Myometrial cell (primary cell): ENCODE measurements around the gene RHOD. TPM values are rescaled to one million over a fixed set of nuclear protein-coding genes. Genes with fewer than 3 reads are reported as not detected.

Experiments used
- total RNA-seq: library from RNA; depleted of rRNA; stranded (reverse); fragments of >200 nt; gene quantifications from 2 replicates; pipeline ENCODE4 v1.2.3, GENCODE V29; 2015

The RHOD gene
- total RNA-seq, result 11.2 and 22.5 TPM in 2 replicates

DNA sequence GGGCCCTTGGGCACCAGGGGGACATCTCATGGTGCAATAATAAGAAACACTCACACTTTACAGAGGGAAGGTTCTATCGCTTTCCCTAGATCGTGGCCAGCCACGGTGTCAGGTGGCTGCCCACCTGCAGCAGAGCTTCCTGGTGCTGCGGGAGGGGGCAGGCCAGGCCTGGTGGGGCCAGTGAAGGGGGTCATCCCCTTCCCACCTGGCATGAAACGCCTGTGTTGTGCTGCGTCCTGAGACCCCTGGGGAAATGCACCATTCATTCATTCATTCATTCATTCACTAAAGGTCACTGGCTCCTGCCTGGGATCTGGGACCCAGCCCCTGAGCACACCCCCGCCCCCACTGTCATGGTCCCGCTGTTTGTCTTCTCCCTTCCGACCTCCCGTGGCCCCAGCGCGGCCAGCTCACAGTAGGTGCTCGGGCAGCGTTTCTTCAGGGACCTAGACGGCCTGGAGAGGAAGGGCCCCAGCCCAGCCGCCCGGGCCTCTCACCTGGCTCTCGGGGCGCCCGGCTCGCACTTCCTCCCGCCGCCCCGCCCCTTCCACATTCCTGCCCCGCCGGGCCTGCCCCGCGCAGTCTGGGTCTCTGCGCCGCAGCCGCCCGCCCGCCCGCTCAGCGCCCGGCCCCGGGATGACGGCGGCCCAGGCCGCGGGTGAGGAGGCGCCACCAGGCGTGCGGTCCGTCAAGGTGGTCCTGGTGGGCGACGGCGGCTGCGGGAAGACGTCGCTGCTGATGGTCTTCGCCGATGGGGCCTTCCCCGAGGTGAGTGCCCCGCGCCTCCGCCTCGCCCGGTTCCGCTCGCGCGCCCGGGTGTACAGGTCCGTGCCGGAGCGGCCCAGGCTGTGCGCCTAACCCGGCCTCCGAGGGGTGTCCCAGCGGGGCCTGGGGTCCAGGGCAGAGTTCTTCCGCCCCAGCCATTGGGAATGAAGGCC lies at the start of gene RHOD:
Gene RHOD, plus strand, starts transcription at position 581 of the 938 bp plus-strand sequence. Its CDS starts 56 bp downstream, at position 637.

DNA sequence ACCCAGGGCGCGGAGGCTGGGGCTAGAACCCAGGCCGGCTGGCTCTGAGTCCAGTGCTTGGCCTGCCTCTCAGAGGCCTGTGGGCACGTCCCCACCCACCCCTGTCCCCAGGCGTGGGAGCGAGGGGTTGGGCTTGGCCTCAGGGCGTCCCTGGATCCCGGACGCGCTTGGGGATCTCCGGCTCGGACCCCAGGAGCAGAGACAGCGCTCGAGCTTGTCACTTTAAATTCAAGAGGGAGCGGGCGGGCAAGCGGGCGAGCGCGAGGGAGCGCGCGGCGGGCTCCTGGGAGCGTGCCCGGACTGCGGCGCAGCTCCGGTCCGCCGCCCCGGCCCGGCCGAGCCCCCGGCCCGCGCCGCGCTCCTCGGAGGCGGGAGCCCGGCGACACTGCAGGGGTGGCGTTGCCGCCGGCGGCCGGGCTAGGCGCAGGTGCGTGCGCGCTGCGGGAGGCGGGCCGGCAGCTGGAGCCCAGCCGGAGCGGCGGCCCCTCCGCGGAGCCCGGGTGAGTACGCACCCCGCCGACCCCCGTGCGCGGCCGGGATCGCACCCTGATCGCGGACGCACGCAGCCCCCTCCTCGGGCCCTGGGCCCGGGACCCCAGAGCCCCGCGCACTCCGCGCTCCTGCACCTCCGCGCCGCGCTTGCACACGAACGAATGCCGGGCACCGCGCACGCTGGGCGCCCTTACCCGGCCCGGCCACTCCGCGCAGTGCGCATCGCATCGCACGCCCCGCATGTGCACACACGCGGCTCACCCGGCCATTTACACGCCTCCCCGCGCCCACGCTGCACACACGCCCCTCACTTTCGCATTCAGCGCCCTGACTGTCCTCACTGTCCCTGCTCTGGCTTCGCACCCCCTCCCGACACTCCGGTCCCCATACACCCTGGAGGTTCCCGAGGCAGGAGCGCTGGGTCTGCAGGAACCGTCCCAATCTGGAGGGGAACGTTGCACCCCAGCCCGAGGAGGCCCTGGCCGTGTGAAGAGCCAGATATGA lies 33.4 kb upstream of the RHOD start, which contains the start of gene SYT12:
Gene SYT12, plus strand, starts transcription at position 174 of the 996 bp plus-strand sequence. CDS start 7,011 bp downstream, outside the sequence.

GRCh38 chr11:67118801-67119584 lies 62.3 kb downstream of the RHOD start, which contains the start of gene KDM2A:
Gene KDM2A, plus strand, starts transcription at chr11:67119263. Its CDS starts 2,054 bp downstream, at chr11:67121317.

Other genes starting within 250 kb of the RHOD start
- 20.2 and 40.1 TPM in 2 replicates for gene RCE1, start 213.4 kb upstream of the RHOD start, total RNA-seq
- gene LRFN4, start 199.8 kb upstream of the RHOD start, total RNA-seq, result 23.6 and 28.9 TPM in 2 replicates
- gene PC, start 98.5 kb upstream of the RHOD start, total RNA-seq, result 25.9 and 32.4 TPM in 2 replicates
- gene C11orf86, start 81.5 kb upstream of the RHOD start, total RNA-seq, result not detected in 2 replicates
- gene SYT12, start 33.7 kb upstream of the RHOD start, total RNA-seq, result 0.18 and 0.58 TPM in 2 replicates
- 22.2 and 22.5 TPM in 2 replicates for gene KDM2A, start 62.4 kb downstream of the RHOD start, total RNA-seq
- gene GRK2, start 209.6 kb downstream of the RHOD start, total RNA-seq, result 39.5 and 46.4 TPM in 2 replicates
- gene ANKRD13D, start 232.5 kb downstream of the RHOD start, total RNA-seq, result 30.8 and 31.9 TPM in 2 replicates
- 11.5 and 16.7 TPM in 2 replicates for gene SSH3, start 246.7 kb downstream of the RHOD start, total RNA-seq